OCI-LY7 (cell line): ENCODE measurements around the gene B3GALT6. TPM values are rescaled to one million over a fixed set of nuclear protein-coding genes. Genes with fewer than 3 reads are reported as not detected.

Source experiments
- BruUV-seq: library from RNA; stranded (reverse); fragments of 400-500 nt; replicated peaks from 2 replicates; lab custom pipeline; 2021; lab: Mats Ljungman, UMichigan
- CTCF ChIA-PET: fragments of 300-600 bp; sonication (Branson Sonifier 250); formaldehyde crosslinking; loops from one replicate; lab custom pipeline; 2022; ENCODE audit warnings: antibody characterized with exemption; ENCODE audit not compliant: unreplicated experiment; lab: Charles Lee
- POLR2A ChIA-PET: fragments of 300-600 bp; sonication (Branson Sonifier 250); formaldehyde crosslinking; loops from one replicate; lab custom pipeline; 2022; ENCODE audit warnings: antibody characterized with exemption; lab: Charles Lee
- DNase-seq: peaks from one replicate; pipeline ENCODE4 v3.0.0-alpha.2; 2015; ENCODE audit warnings: low spot score
- H2AFZ ChIP-seq: fragments of 200-600 bp; sonication (generic), shearing (Covaris generic); 2 replicates; pipeline ENCODE4 v1.6.1; 2014; ENCODE audit warnings: mild to moderate bottlenecking, antibody characterized with exemption, low read length, moderate library complexity
- H3K27ac ChIP-seq: fragments of 200-600 bp; sonication (generic); 2 replicates; pipeline ENCODE4 v1.5.1; 2014; ENCODE audit warnings: mixed run types, low read depth, mild to moderate bottlenecking, moderate library complexity, low read length, inconsistent platforms; ENCODE audit not compliant: poor library complexity, severe bottlenecking
- H3K36me3 ChIP-seq: fragments of 200-600 bp; sonication (generic); 2 replicates; pipeline ENCODE4 v1.6.1; 2014; ENCODE audit warnings: mild to moderate bottlenecking, antibody characterized with exemption, low read length, moderate library complexity, mixed read lengths; ENCODE audit not compliant: insufficient read depth
- H3K4me1 ChIP-seq: fragments of 200-600 bp; sonication (generic); 2 replicates; pipeline ENCODE4 v1.5.1; 2014; ENCODE audit warnings: mild to moderate bottlenecking, low read length; ENCODE audit not compliant: insufficient read depth, poor library complexity, severe bottlenecking
- H3K4me2 ChIP-seq: fragments of 200-600 bp; sonication (generic); 2 replicates; pipeline ENCODE4 v1.6.1; 2014; ENCODE audit warnings: mild to moderate bottlenecking, low read length
- H3K4me3 ChIP-seq: fragments of 200-600 bp; sonication (generic); 2 replicates; pipeline ENCODE4 v1.5.1; 2014; ENCODE audit warnings: mild to moderate bottlenecking, low read depth, low read length; ENCODE audit not compliant: poor library complexity, severe bottlenecking
- H3K79me2 ChIP-seq: fragments of 200-600 bp; sonication (generic); 2 replicates; pipeline ENCODE4 v1.6.1; 2016; ENCODE audit warnings: low read depth, mild to moderate bottlenecking, low read length, moderate library complexity, mixed read lengths; ENCODE audit not compliant: insufficient read depth
- H3K9me2 ChIP-seq: fragments of 200-600 bp; sonication (generic); 2 replicates; pipeline ENCODE4 v1.6.1; 2016; ENCODE audit warnings: mild to moderate bottlenecking, low read length, mixed read lengths; ENCODE audit not compliant: insufficient read depth
- H3K9me3 ChIP-seq: fragments of 200-600 bp; sonication (generic); 2 replicates; pipeline ENCODE4 v1.6.1; 2014; ENCODE audit warnings: mild to moderate bottlenecking, mixed run types, low read length, mixed read lengths
- H4K20me1 ChIP-seq: fragments of 200-600 bp; sonication (generic); 2 replicates; pipeline ENCODE4 v1.6.1; 2014; ENCODE audit warnings: mild to moderate bottlenecking, antibody characterized with exemption, low read length, moderate library complexity, mixed read lengths; ENCODE audit not compliant: insufficient read depth
- CTCF ChIP-seq: fragments of 200-600 bp; sonication (generic); conservative IDR thresholded peaks from 2 replicates; pipeline ENCODE4 v1.5.1; 2014; ENCODE audit warnings: mild to moderate bottlenecking, antibody characterized with exemption, low read length, moderate library complexity, mixed read lengths
- EZH2phosphoT487 ChIP-seq: fragments of 200-600 bp; sonication (generic); IDR thresholded peaks from 2 replicates; pipeline ENCODE4 v1.6.1; 2018; ENCODE audit warnings: low read depth, borderline replicate concordance, mild to moderate bottlenecking, mixed run types, antibody characterized with exemption, low read length, moderate library complexity, mixed read lengths
- intact Hi-C: fragments of 100-400 bp; cut with micrococcal nuclease; formaldehyde crosslinking; loops from one replicate; pipeline ENCODE4 v1.10.0; 2022; ENCODE audit not compliant: unreplicated experiment
- total RNA-seq, 2 experiments: library from RNA; depleted of rRNA in 1 of 2; stranded (reverse); fragments of >200 nt in 1 of 2; shearing (Covaris generic) in 1 of 2; gene quantifications; 2 replicates each; pipeline ENCODE4 v1.2.3, GENCODE V29; 2014 to 2022

B3GALT6 gene
- total RNA-seq, 2 experiments from 2014 or later, result 27.1 to 36.2 TPM

- Histone ChIP-seq H3K9me3 (no peaks in the 10 kb centered on the region), H3K4me3 (no peak overlapping the region), H3K4me2 (no peak overlapping the region), H4K20me1 (no peaks in the 10 kb centered on the region), H3K9me2 (no peaks in the 10 kb centered on the region), H3K4me1 (no peaks in the 10 kb centered on the region), H3K36me3 (no peaks in the 10 kb centered on the region), H2AFZ (no peak overlapping the region), H3K27ac (no peak overlapping the region), H3K79me2 (no peaks in the 10 kb centered on the region)
- POLR2A ChIA-PET, result no interaction called here
- no peak for TF ChIP-seq CTCF
- no peak for TF ChIP-seq EZH2phosphoT487
- CTCF ChIA-PET, result no interaction called here
- no peak for DNase-seq
- intact Hi-C loops, result no loop called here
- no TSS peak for BruUV-seq
Measured at GRCh38 chr1:1197551-1198422, 34.2 kb upstream of the B3GALT6 start.

DNA sequence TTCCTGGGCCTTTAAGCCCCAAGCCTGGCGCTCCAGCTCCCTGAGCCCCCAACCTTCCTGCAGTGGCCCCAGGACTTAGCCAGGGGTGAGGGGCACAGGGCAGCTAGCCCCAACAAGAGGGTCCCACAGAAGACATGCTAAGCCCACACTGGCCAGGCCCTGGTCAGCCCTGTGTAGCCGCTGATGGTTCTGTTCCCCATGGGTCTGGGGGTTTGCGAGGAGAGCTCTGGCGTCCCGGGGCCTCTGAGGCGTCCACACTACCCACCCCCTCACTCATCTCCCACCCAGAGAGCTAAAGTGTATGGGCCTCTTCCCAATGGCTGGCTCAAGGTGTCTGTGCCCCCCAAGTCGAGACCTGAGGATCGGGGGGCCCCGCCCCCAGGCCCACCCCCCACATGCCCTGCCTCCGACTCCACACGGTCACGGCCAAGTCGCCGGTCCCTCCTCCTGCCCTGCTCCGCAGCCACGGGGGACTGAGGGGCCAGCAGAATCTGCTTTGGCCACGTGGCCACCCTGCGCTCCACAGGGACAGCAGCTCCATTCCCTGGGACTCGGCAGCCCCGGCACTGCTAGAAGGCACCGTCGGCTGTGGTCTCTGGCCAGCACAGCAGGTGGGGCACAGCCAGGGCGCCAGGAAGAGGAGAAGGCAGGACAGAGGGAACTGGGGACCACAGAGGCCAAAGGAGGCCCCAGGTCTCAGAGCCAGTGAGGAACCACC lies 33.5 kb upstream of the B3GALT6 start:
- TF ChIP-seq CTCF (no peak), EZH2phosphoT487 (no peak)
- CTCF ChIA-PET, result no interaction called here
- no peak overlapping the region for H3K4me2 ChIP-seq
- no peak overlapping the region for H2AFZ ChIP-seq
- H3K36me3 ChIP-seq, result no peaks in the 10 kb centered on the region
- no peak overlapping the region for H3K4me3 ChIP-seq
- H3K27ac ChIP-seq, result no peak overlapping the region
- no TSS peak for BruUV-seq
- no peaks in the 10 kb centered on the region for H3K9me3 ChIP-seq
- POLR2A ChIA-PET, result no interaction called here
- no peaks in the 10 kb centered on the region for H3K9me2 ChIP-seq
- H4K20me1 ChIP-seq, result no peaks in the 10 kb centered on the region
- no peaks in the 10 kb centered on the region for H3K4me1 ChIP-seq
- no peak for DNase-seq
- intact Hi-C loops, result no loop called here
- no peaks in the 10 kb centered on the region for H3K79me2 ChIP-seq
